ENCODE data around the gene FAM13A. TPM values are rescaled to one million over a fixed set of nuclear protein-coding genes. Genes with fewer than 3 reads are reported as not detected.

FAM13A gene
- polyA plus RNA-seq, 1 donor from 2014 or later, result 4.0 TPM

DNA sequence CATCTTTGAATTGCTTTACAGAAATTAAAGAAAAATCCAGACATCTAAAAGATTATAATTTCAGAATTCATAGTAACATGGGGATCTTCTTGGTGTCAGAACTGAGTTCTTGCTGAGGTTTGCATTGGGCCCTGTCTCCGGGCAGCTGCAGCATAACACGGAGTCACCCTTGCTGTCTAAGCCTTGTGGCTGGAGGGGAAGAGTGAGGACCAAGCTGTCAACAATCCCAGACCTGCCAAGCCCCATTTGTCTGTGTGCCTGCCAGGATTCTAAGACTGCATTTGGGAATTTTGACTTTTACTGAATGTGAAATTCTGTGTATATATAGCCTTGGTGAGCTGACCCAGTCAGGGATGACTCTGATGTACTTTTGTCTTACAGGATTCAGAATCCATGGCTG is 334.2 kb downstream of the FAM13A start:
- H3K27ac ChIP-seq (ENCODE audit: low read length), result no peak overlapping the region
- TF ChIP-seq TAF1 (IDR thresholded peaks at IDR 0.05; ENCODE audit: low read depth), result no peak
- no peak for TF ChIP-seq POLR2AphosphoS5 (IDR thresholded peaks at IDR 0.05)
- TF ChIP-seq RAD21 (conservative IDR thresholded peaks at IDR 0.05), result no peak
- no peak for TF ChIP-seq SMC3 (conservative IDR thresholded peaks at IDR 0.05; ENCODE audit: poor library complexity)
- no peak for TF ChIP-seq MXI1 (conservative IDR thresholded peaks at IDR 0.05; ENCODE audit: poor library complexity, severe bottlenecking)
- TF ChIP-seq EZH2 (IDR thresholded peaks at IDR 0.05; ENCODE audit: borderline replicate concordance, insufficient read depth, low read length, poor library complexity, severe bottlenecking), result no peak
- TF ChIP-seq, protein P1, sequence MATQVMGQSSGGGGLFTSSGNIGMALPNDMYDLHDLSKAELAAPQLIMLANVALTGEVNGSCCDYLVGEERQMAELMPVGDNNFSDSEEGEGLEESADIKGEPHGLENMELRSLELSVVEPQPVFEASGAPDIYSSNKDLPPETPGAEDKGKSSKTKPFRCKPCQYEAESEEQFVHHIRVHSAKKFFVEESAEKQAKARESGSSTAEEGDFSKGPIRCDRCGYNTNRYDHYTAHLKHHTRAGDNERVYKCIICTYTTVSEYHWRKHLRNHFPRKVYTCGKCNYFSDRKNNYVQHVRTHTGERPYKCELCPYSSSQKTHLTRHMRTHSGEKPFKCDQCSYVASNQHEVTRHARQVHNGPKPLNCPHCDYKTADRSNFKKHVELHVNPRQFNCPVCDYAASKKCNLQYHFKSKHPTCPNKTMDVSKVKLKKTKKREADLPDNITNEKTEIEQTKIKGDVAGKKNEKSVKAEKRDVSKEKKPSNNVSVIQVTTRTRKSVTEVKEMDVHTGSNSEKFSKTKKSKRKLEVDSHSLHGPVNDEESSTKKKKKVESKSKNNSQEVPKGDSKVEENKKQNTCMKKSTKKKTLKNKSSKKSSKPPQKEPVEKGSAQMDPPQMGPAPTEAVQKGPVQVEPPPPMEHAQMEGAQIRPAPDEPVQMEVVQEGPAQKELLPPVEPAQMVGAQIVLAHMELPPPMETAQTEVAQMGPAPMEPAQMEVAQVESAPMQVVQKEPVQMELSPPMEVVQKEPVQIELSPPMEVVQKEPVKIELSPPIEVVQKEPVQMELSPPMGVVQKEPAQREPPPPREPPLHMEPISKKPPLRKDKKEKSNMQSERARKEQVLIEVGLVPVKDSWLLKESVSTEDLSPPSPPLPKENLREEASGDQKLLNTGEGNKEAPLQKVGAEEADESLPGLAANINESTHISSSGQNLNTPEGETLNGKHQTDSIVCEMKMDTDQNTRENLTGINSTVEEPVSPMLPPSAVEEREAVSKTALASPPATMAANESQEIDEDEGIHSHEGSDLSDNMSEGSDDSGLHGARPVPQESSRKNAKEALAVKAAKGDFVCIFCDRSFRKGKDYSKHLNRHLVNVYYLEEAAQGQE (IDR thresholded peaks at IDR 0.05; ENCODE audit: borderline replicate concordance), result no peak
- TF ChIP-seq EP300 (conservative IDR thresholded peaks at IDR 0.05; ENCODE audit: poor library complexity, severe bottlenecking), result no peak
- TF ChIP-seq CTCF (IDR thresholded peaks at IDR 0.05; ENCODE audit: poor library complexity, severe bottlenecking), result no peak
- H4K20me1 ChIP-seq (ENCODE audit: insufficient read depth), result no peaks in the 10 kb centered on the region
- H3K9me2 ChIP-seq (ENCODE audit: insufficient read depth, low read length), result no peaks in the 10 kb centered on the region
- H3K79me2 ChIP-seq (replicated peaks; ENCODE audit: insufficient read depth, low read length), result no peaks in the 10 kb centered on the region
- H3K27me3 ChIP-seq (ENCODE audit: insufficient read depth, low read depth, low read length), result no peaks in the 10 kb centered on the region
- no peak overlapping the region for H3K4me2 ChIP-seq (ENCODE audit: low read length)
- H2AFZ ChIP-seq (ENCODE audit: low read depth, low read length), result no peak overlapping the region
- no peaks in the 10 kb centered on the region for H3K9me3 ChIP-seq (ENCODE audit: low read length)
- H3F3A ChIP-seq (ENCODE audit: insufficient read depth, low read length, poor library complexity, severe bottlenecking), result no peaks in the 10 kb centered on the region
- no peak overlapping the region for H3K4me3 ChIP-seq (ENCODE audit: low read length)
- H3K36me3 ChIP-seq (ENCODE audit: insufficient read depth, low read length), result peaks cover 21% of the 10 kb centered on the region
- no peak overlapping the region for H3K9ac ChIP-seq (ENCODE audit: low read length)

- H3K36me3 ChIP-seq (ENCODE audit: insufficient read depth, low read length), result peaks cover 26% of the 10 kb centered on the region
Observed at GRCh38 chr4:88722276-88722780, 334.7 kb downstream of the FAM13A start.

More at GRCh38 chr4:88722276-88722780, 334.7 kb downstream of the FAM13A start:
- Histone ChIP-seq H3F3A (ENCODE audit: insufficient read depth, low read length, poor library complexity, severe bottlenecking) (no peaks in the 10 kb centered on the region), H3K9ac (ENCODE audit: low read length) (no peak overlapping the region), H3K79me2 (replicated peaks; ENCODE audit: insufficient read depth, low read length) (no peaks in the 10 kb centered on the region), H2AFZ (ENCODE audit: low read depth, low read length) (no peak overlapping the region), H3K9me3 (ENCODE audit: low read length) (no peaks in the 10 kb centered on the region), H3K4me2 (ENCODE audit: low read length) (no peak overlapping the region), H4K20me1 (ENCODE audit: insufficient read depth) (no peaks in the 10 kb centered on the region), H3K27ac (ENCODE audit: low read length) (no peak overlapping the region), H3K27me3 (ENCODE audit: insufficient read depth, low read depth, low read length) (no peaks in the 10 kb centered on the region), H3K9me2 (ENCODE audit: insufficient read depth, low read length) (no peaks in the 10 kb centered on the region), H3K4me3 (ENCODE audit: low read length) (no peak overlapping the region)
- TF ChIP-seq, protein P1 (IDR thresholded peaks at IDR 0.05; ENCODE audit: borderline replicate concordance), result no peak
- TF ChIP-seq CTCF (IDR thresholded peaks at IDR 0.05; ENCODE audit: poor library complexity, severe bottlenecking), result no peak
- TF ChIP-seq POLR2AphosphoS5 (IDR thresholded peaks at IDR 0.05), result no peak
- TF ChIP-seq RAD21 (conservative IDR thresholded peaks at IDR 0.05), result no peak
- no peak for TF ChIP-seq MXI1 (conservative IDR thresholded peaks at IDR 0.05; ENCODE audit: poor library complexity, severe bottlenecking)
- no peak for TF ChIP-seq TAF1 (IDR thresholded peaks at IDR 0.05; ENCODE audit: low read depth)
- no peak for TF ChIP-seq EZH2 (IDR thresholded peaks at IDR 0.05; ENCODE audit: borderline replicate concordance, insufficient read depth, low read length, poor library complexity, severe bottlenecking)
- TF ChIP-seq EP300 (conservative IDR thresholded peaks at IDR 0.05; ENCODE audit: poor library complexity, severe bottlenecking), result no peak
